K562 (cell line): Measurements from ENCODE around the gene MAP4K4.

ENCODE experiments used
- BRF1 ChIP-seq: IDR thresholded peaks from 3 replicates; pipeline ENCODE4 v1.6.1; 2011; ENCODE audit warnings: borderline replicate concordance, mild to moderate bottlenecking; ENCODE audit not compliant: insufficient read length; ENCODE audit errors: extremely low read depth
- CHD2 ChIP-seq: IDR thresholded peaks from 2 replicates; pipeline ENCODE4 v1.6.1; 2011; ENCODE audit warnings: low read depth, low read length
- CREB1 ChIP-seq, 2 experiments: sonication (generic) in 1 of 2; formaldehyde crosslinking in 1 of 2; IDR thresholded peaks; 2 replicates each; pipeline versions ENCODE4 v1.6.1 to v1.8.0; 2012 to 2022; ENCODE audit warnings: inconsistent platforms in 1 of 2, mild to moderate bottlenecking in 1 of 2, missing genetic modification reagents in 1 of 2, moderate library complexity in 1 of 2
- CTCF ChIP-seq, 3 experiments: IDR thresholded peaks in 2 of 3; conservative IDR thresholded peaks in 1 of 3; 2 replicates each; pipeline ENCODE4 v1.5.1; 2011 to 2012; ENCODE audit warnings: low read length in 3 of 3, mild to moderate bottlenecking in 3 of 3, control low read depth in 2 of 3, improper control_type of control experiment in 1 of 3, inconsistent platforms in 1 of 3, low read depth in 1 of 3, mixed read lengths in 1 of 3, moderate library complexity in 1 of 3; ENCODE audit not compliant: insufficient read depth in 2 of 3
- MLLT1 ChIP-seq, 2 experiments: fragments of 450-650 bp; IDR thresholded peaks; 2 replicates each; pipeline ENCODE4 v1.6.1; 2016
- NR2C2 ChIP-seq, 2 experiments: fragments of 200-800 bp in 1 of 2; sonication (Bioruptor generic) in 1 of 2; sonication (generic) in 1 of 2; formaldehyde crosslinking in 1 of 2; IDR thresholded peaks; 2 replicates each; pipeline versions ENCODE4 v1.6.1 to v1.8.0; 2016 to 2022; ENCODE audit warnings: mild to moderate bottlenecking in 1 of 2, missing compliant biosample characterization in 1 of 2, missing genetic modification characterization in 1 of 2, missing genetic modification reagents in 1 of 2
- NR3C1 ChIP-seq: sonication (generic); formaldehyde crosslinking; IDR thresholded peaks from 2 replicates; pipeline ENCODE4 v1.8.1; 2022; ENCODE audit warnings: missing genetic modification reagents
- PATZ1 ChIP-seq: fragments of 250-450 bp; sonication (Bioruptor Pico); IDR thresholded peaks from 2 replicates; pipeline ENCODE4 v1.5.0; 2020; ENCODE audit warnings: mild to moderate bottlenecking, borderline replicate concordance
- PCBP2 ChIP-seq: fragments of 200-400 bp; formaldehyde crosslinking; IDR thresholded peaks from 2 replicates; pipeline ENCODE4 v1.6.1; 2018; ENCODE audit warnings: low read length, low read depth, mild to moderate bottlenecking, moderate library complexity; ENCODE audit not compliant: poor library complexity, severe bottlenecking
- POLR2A ChIP-seq: fragments of 450-650 bp; conservative IDR thresholded peaks from 2 replicates; pipeline ENCODE4 v1.6.1; 2016
- SAP30 ChIP-seq: fragments of 200-600 bp; sonication (generic); IDR thresholded peaks from 2 replicates; pipeline ENCODE4 v1.6.1; 2012; ENCODE audit warnings: borderline replicate concordance, low read depth, mild to moderate bottlenecking, moderate library complexity, low read length, control low read depth, inconsistent platforms; ENCODE audit not compliant: insufficient read depth, poor library complexity, severe bottlenecking
- SREBF2 ChIP-seq: sonication (generic); formaldehyde crosslinking; IDR thresholded peaks from 2 replicates; pipeline ENCODE4 v1.4.0; 2020; ENCODE audit warnings: mild to moderate bottlenecking, missing genetic modification reagents
- ZNF764 ChIP-seq: fragments of 250-450 bp; sonication (Bioruptor Pico); IDR thresholded peaks from 2 replicates; pipeline ENCODE4 v1.4.0; 2020; ENCODE audit warnings: low read depth, mild to moderate bottlenecking, moderate library complexity
- TF ChIP-seq, protein P1 (sequence below): sonication (generic); formaldehyde crosslinking; IDR thresholded peaks from 2 replicates; pipeline ENCODE4 v1.8.0; 2022; ENCODE audit warnings: mild to moderate bottlenecking, missing genetic modification reagents

DNA sequence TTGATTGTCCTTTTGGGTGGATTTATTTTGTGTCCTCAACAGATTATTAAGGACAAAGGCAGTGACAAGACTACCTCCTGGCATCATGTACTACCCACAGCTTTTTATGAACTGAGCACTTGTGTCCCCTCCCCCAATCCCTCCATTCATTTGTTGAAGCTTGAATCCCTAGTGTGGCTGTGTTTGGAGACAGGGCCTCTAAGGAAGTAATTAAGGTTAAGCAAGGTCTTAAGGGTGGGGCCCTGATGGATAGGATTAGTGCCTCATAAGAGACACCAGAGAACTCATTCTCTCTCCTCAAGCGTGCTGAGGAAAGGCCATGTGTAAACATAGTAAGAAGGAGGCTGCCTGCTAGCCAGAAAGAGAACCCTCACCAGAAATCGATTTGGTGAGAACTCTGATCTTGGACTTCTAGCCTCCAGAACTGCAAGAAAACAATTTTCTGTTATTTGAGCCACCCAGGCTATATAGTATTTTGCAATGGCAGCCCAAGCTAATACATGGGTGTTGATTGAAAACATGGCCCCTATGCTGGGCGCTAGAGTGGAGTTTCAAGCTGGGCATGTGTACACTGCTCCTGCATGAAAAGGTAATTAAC is 3.4 kb upstream of the MAP4K4 start:
- TF ChIP-seq POLR2A (no peak), SREBF2 (CRISPR knock-in tag) (no peak), CREB1 (IDR thresholded peaks at IDR 0.05) (no peak), CREB1 (CRISPR knock-in tag; IDR thresholded peaks at IDR 0.05) (no peak), ZNF764 (CRISPR knock-in tag) (no peak), MLLT1 (IDR thresholded peaks at IDR 0.05) (no peak), NR2C2 (CRISPR knock-in tag; IDR thresholded peaks at IDR 0.05) (no peak), NR2C2 (tag; IDR thresholded peaks at IDR 0.05) (no peak), CTCF (IDR thresholded peaks at IDR 0.05 in 2 of 3, conservative IDR thresholded peaks at IDR 0.05 in 1 of 3; ENCODE audit: insufficient read depth in 2 of 3, low read depth in 1 of 3, low read length in 3 of 3) (no peak), NR3C1 (CRISPR knock-in tag) (no peak), PATZ1 (CRISPR knock-in tag) (no peak), SAP30 (no peak), CHD2 (no peak), BRF1 (no peak), PCBP2 (no peak)
- TF ChIP-seq, protein P1, sequence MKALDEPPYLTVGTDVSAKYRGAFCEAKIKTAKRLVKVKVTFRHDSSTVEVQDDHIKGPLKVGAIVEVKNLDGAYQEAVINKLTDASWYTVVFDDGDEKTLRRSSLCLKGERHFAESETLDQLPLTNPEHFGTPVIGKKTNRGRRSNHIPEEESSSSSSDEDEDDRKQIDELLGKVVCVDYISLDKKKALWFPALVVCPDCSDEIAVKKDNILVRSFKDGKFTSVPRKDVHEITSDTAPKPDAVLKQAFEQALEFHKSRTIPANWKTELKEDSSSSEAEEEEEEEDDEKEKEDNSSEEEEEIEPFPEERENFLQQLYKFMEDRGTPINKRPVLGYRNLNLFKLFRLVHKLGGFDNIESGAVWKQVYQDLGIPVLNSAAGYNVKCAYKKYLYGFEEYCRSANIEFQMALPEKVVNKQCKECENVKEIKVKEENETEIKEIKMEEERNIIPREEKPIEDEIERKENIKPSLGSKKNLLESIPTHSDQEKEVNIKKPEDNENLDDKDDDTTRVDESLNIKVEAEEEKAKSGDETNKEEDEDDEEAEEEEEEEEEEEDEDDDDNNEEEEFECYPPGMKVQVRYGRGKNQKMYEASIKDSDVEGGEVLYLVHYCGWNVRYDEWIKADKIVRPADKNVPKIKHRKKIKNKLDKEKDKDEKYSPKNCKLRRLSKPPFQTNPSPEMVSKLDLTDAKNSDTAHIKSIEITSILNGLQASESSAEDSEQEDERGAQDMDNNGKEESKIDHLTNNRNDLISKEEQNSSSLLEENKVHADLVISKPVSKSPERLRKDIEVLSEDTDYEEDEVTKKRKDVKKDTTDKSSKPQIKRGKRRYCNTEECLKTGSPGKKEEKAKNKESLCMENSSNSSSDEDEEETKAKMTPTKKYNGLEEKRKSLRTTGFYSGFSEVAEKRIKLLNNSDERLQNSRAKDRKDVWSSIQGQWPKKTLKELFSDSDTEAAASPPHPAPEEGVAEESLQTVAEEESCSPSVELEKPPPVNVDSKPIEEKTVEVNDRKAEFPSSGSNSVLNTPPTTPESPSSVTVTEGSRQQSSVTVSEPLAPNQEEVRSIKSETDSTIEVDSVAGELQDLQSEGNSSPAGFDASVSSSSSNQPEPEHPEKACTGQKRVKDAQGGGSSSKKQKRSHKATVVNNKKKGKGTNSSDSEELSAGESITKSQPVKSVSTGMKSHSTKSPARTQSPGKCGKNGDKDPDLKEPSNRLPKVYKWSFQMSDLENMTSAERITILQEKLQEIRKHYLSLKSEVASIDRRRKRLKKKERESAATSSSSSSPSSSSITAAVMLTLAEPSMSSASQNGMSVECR (CRISPR knock-in tag): no peak
